ENCODE measurements around the gene OR51G1.

Gene OR51G1, protein sequence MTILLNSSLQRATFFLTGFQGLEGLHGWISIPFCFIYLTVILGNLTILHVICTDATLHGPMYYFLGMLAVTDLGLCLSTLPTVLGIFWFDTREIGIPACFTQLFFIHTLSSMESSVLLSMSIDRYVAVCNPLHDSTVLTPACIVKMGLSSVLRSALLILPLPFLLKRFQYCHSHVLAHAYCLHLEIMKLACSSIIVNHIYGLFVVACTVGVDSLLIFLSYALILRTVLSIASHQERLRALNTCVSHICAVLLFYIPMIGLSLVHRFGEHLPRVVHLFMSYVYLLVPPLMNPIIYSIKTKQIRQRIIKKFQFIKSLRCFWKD

DNA sequence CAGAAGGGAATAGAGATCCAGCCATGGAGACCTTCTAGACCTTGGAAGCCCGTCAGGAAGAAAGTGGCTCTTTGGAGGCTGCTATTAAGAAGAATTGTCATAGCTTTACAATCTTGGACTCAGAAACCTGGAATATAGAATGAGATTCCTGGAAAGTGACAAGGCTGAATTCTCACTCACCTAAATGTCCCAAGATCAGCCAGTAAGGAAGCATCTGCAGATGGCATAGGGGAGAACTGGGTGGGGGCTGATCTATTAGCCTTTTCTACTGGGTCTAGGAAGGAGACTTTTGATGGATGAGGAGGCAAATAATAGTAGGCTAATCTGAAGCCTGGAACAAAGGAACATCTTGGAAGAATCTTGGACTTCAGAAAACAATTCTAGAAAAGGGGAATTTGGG is at the start of gene OR51G1:
Gene OR51G1 (minus strand): TSS at position 101 of the 400 bp plus-strand sequence. CDS start 0 bp downstream, at position 101.
- Histone ChIP-seq H3K9me2 (replicated peaks; ENCODE audit: low read depth, low read length) (no peaks in the 10 kb centered on the region), H4K20me1 (ENCODE audit: insufficient read depth, low read length, poor library complexity, severe bottlenecking) (no peaks in the 10 kb centered on the region), H3K9me3 (ENCODE audit: insufficient read depth, low read depth, low read length) (no peaks in the 10 kb centered on the region)

DNA sequence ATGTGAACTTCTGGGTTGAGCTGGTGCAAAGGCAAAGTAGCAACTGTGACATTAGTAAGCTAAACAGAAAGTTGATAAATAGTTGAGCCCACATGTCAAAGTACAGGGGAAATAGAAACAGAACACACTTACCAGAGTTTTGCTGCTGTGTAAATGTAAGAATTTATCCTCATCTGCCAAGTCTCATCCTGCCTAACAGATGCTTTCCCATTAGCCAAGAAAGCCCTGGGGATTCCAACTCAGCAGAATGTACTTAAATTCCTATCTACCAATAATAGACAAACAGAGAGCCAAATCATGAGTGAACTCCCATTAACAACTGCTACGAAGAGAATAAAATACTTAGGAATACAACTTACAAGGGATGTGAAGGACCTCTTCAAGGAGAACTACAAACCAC is 38.7 kb upstream of the OR51G1 start:
- H3K79me2 ChIP-seq (ENCODE audit: insufficient read depth, low read length), result no peaks in the 10 kb centered on the region
- TF ChIP-seq EZH2phosphoT487 (IDR thresholded peaks at IDR 0.05; ENCODE audit: borderline replicate concordance), result no peak
- TF ChIP-seq, protein P1, sequence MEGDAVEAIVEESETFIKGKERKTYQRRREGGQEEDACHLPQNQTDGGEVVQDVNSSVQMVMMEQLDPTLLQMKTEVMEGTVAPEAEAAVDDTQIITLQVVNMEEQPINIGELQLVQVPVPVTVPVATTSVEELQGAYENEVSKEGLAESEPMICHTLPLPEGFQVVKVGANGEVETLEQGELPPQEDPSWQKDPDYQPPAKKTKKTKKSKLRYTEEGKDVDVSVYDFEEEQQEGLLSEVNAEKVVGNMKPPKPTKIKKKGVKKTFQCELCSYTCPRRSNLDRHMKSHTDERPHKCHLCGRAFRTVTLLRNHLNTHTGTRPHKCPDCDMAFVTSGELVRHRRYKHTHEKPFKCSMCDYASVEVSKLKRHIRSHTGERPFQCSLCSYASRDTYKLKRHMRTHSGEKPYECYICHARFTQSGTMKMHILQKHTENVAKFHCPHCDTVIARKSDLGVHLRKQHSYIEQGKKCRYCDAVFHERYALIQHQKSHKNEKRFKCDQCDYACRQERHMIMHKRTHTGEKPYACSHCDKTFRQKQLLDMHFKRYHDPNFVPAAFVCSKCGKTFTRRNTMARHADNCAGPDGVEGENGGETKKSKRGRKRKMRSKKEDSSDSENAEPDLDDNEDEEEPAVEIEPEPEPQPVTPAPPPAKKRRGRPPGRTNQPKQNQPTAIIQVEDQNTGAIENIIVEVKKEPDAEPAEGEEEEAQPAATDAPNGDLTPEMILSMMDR (conservative IDR thresholded peaks at IDR 0.05; ENCODE audit: low read length), result no peak
- no peaks in the 10 kb centered on the region for H3K36me3 ChIP-seq (ENCODE audit: insufficient read depth, low read length)
- H3K4me1 ChIP-seq (ENCODE audit: insufficient read depth, low read length, poor library complexity, severe bottlenecking), result no peaks in the 10 kb centered on the region
- H3K27me3 ChIP-seq (ENCODE audit: insufficient read depth, low read length, poor library complexity, severe bottlenecking), result no peaks in the 10 kb centered on the region
- no peak overlapping the region for H3K9ac ChIP-seq (ENCODE audit: low read depth, low read length, poor library complexity, severe bottlenecking)
- no peak overlapping the region for H3K4me2 ChIP-seq (ENCODE audit: low read depth, low read length, poor library complexity, severe bottlenecking)
- no peak overlapping the region for H2AFZ ChIP-seq (ENCODE audit: low read length)
- no peak overlapping the region for H3K4me3 ChIP-seq (ENCODE audit: low read length, poor library complexity, severe bottlenecking)
- no peaks in the 10 kb centered on the region for H3F3A ChIP-seq (ENCODE audit: low read depth)
- H3K9me3 ChIP-seq (ENCODE audit: insufficient read depth, low read depth, low read length), result no peaks in the 10 kb centered on the region
- no peaks in the 10 kb centered on the region for H3K9me2 ChIP-seq (replicated peaks; ENCODE audit: low read depth, low read length)
- H4K20me1 ChIP-seq (ENCODE audit: insufficient read depth, low read length, poor library complexity, severe bottlenecking), result no peaks in the 10 kb centered on the region

More for the DNA sequence above, at the start of gene OR51G1:
- Histone ChIP-seq H3F3A (ENCODE audit: low read depth) (no peaks in the 10 kb centered on the region), H3K9ac (ENCODE audit: low read depth, low read length, poor library complexity, severe bottlenecking) (no peak within 1 kb of the TSS), H3K27me3 (ENCODE audit: insufficient read depth, low read length, poor library complexity, severe bottlenecking) (no peaks in the 10 kb centered on the region), H3K4me2 (ENCODE audit: low read depth, low read length, poor library complexity, severe bottlenecking) (no peak within 1 kb of the TSS), H2AFZ (ENCODE audit: low read length) (no peak within 1 kb of the TSS), H3K36me3 (ENCODE audit: insufficient read depth, low read length) (no peaks in the 10 kb centered on the region), H3K4me3 (ENCODE audit: low read length, poor library complexity, severe bottlenecking) (no peak within 1 kb of the TSS), H3K79me2 (ENCODE audit: insufficient read depth, low read length) (no peaks in the 10 kb centered on the region), H3K4me1 (ENCODE audit: insufficient read depth, low read length, poor library complexity, severe bottlenecking) (no peaks in the 10 kb centered on the region)
- TF ChIP-seq, protein P1 (conservative IDR thresholded peaks at IDR 0.05; ENCODE audit: low read length), result no peak
- no peak for TF ChIP-seq EZH2phosphoT487 (IDR thresholded peaks at IDR 0.05; ENCODE audit: borderline replicate concordance)

DNA sequence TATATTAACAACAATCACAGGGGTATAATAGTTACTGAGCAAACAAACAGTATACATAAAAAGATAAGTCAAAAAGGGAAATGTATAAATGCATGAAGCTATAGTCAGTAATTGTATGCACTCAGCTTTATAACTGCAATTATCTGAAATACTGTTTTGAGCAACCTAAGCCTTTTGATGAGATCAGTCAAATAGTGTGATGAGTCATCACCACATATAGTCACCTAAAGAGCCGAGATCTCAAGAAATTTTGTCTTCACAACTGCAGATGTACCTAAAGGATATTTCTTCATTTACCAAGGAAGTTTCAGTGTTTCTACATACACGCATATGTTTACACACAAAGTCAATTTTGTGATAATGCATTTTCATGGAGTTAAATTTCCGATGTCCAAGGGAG is 36.7 kb upstream of the OR51G1 start:
- no peaks in the 10 kb centered on the region for H3K27me3 ChIP-seq (ENCODE audit: insufficient read depth, low read length, poor library complexity, severe bottlenecking)
- H3F3A ChIP-seq (ENCODE audit: low read depth), result no peaks in the 10 kb centered on the region
- no peaks in the 10 kb centered on the region for H3K79me2 ChIP-seq (ENCODE audit: insufficient read depth, low read length)
- TF ChIP-seq EZH2phosphoT487 (IDR thresholded peaks at IDR 0.05; ENCODE audit: borderline replicate concordance), result no peak
- TF ChIP-seq, protein P1 (conservative IDR thresholded peaks at IDR 0.05; ENCODE audit: low read length), result no peak
- no peaks in the 10 kb centered on the region for H3K9me2 ChIP-seq (replicated peaks; ENCODE audit: low read depth, low read length)
- no peak overlapping the region for H3K9ac ChIP-seq (ENCODE audit: low read depth, low read length, poor library complexity, severe bottlenecking)
- no peaks in the 10 kb centered on the region for H3K4me1 ChIP-seq (ENCODE audit: insufficient read depth, low read length, poor library complexity, severe bottlenecking)
- H2AFZ ChIP-seq (ENCODE audit: low read length), result no peak overlapping the region
- H3K9me3 ChIP-seq (ENCODE audit: insufficient read depth, low read depth, low read length), result no peaks in the 10 kb centered on the region
- no peaks in the 10 kb centered on the region for H3K36me3 ChIP-seq (ENCODE audit: insufficient read depth, low read length)
- no peak overlapping the region for H3K4me3 ChIP-seq (ENCODE audit: low read length, poor library complexity, severe bottlenecking)
- no peaks in the 10 kb centered on the region for H4K20me1 ChIP-seq (ENCODE audit: insufficient read depth, low read length, poor library complexity, severe bottlenecking)
- H3K4me2 ChIP-seq (ENCODE audit: low read depth, low read length, poor library complexity, severe bottlenecking), result no peak overlapping the region

All from Loucy (cell line).